OCI-LY3 (cell line): ENCODE results near the gene PRR16.
"Not testable (repeated sequence)": the region's sequence is repeated elsewhere in the genome, so short reads cannot be mapped to it uniquely, and the experiment has no call there.

Experiments used
- H2AFZ ChIP-seq: fragments of 200-600, 300-600 bp; shearing (Covaris generic); 2 replicates; pipeline ENCODE4 v1.6.0; 2014; ENCODE audit warnings: antibody characterized with exemption, low read depth, low read length
- H3K27ac ChIP-seq: fragments of 200-600, 300-600 bp; sonication (generic); 2 replicates; pipeline ENCODE4 v1.5.1; 2014; ENCODE audit warnings: mild to moderate bottlenecking, low read length, moderate library complexity, mixed read lengths
- H3K27me3 ChIP-seq: fragments of 200-600, 300-600 bp; sonication (generic); 2 replicates; pipeline ENCODE4 v1.6.1; 2014; ENCODE audit warnings: low read depth, low read length, mixed read lengths
- H3K36me3 ChIP-seq: fragments of 200-600, 300-600 bp; sonication (generic); replicated peaks from 2 replicates; pipeline ENCODE3; 2014; ENCODE audit warnings: low read depth, low read length, mixed read lengths
- H3K4me1 ChIP-seq: fragments of 300-600, 200-600 bp; sonication (generic); 2 replicates; pipeline ENCODE4 v1.6.1; 2014; ENCODE audit warnings: low read length, mixed read lengths
- H3K4me2 ChIP-seq: fragments of 200-600, 300-600 bp; sonication (generic); 2 replicates; pipeline ENCODE4 v1.6.1; 2014; ENCODE audit warnings: low read length, mixed read lengths
- H3K4me3 ChIP-seq: fragments of 300-600, 200-600 bp; sonication (generic); 2 replicates; pipeline ENCODE4 v1.5.1; 2014; ENCODE audit warnings: antibody characterized with exemption, mild to moderate bottlenecking, low read length, moderate library complexity
- H3K79me2 ChIP-seq: fragments of 300-600, 200-600 bp; shearing (Covaris generic); 2 replicates; pipeline ENCODE4 v1.6.1; 2014; ENCODE audit warnings: mild to moderate bottlenecking, low read length, mixed read lengths
- H3K9ac ChIP-seq: fragments of 300-600, 200-600 bp; shearing (Covaris generic); 2 replicates; pipeline ENCODE4 v1.6.0; 2014; ENCODE audit warnings: mild to moderate bottlenecking, low read length, moderate library complexity
- H3K9me3 ChIP-seq: fragments of 200-600, 300-600 bp; shearing (Covaris generic); 2 replicates; pipeline ENCODE4 v1.6.1; 2014; ENCODE audit warnings: low read length, mixed read lengths; ENCODE audit not compliant: insufficient read depth
- H4K20me1 ChIP-seq: fragments of 200-600, 300-600 bp; sonication (generic); 2 replicates; pipeline ENCODE4 v1.6.1; 2016; ENCODE audit warnings: low read length, mixed read lengths; ENCODE audit not compliant: insufficient read depth
- CTCF ChIP-seq: fragments of 200-600, 300-600 bp; sonication (generic); IDR thresholded peaks from 2 replicates; pipeline ENCODE4 v1.5.1; 2014; ENCODE audit warnings: antibody characterized with exemption, low read length, low read depth
- EZH2phosphoT487 ChIP-seq: fragments of 200-600 bp; shearing (Covaris generic); IDR thresholded peaks from 2 replicates; pipeline ENCODE4 v1.6.1; 2018; ENCODE audit warnings: antibody characterized with exemption, mixed run types, low read depth

Gene PRR16

GRCh38 chr5:120692325-120692724, 228.2 kb downstream of the PRR16 start:
- Histone ChIP-seq H3K9ac (no peak overlapping the region), H3K4me3 (no peak overlapping the region), H4K20me1 (no peaks in the 10 kb centered on the region), H3K27ac (no peak overlapping the region), H3K9me3 (no peaks in the 10 kb centered on the region), H3K4me2 (no peak overlapping the region), H3K36me3 (no peaks in the 10 kb centered on the region), H2AFZ (no peak overlapping the region), H3K4me1 (no peaks in the 10 kb centered on the region), H3K27me3 (no peaks in the 10 kb centered on the region), H3K79me2 (no peaks in the 10 kb centered on the region)
- no peak for TF ChIP-seq EZH2phosphoT487
- TF ChIP-seq CTCF = no peak

- H3K4me2 ChIP-seq = no peak overlapping the region
- H3K4me1 ChIP-seq = no peaks in the 10 kb centered on the region
- no peak overlapping the region for H2AFZ ChIP-seq
- H3K4me3 ChIP-seq = no peak overlapping the region
- H3K9ac ChIP-seq = no peak overlapping the region
- H3K27ac ChIP-seq = no peak overlapping the region
- TF ChIP-seq EZH2phosphoT487 (no peak), CTCF (no peak)
- H3K9me3 ChIP-seq = no peaks in the 10 kb centered on the region
- H3K36me3 ChIP-seq = no peaks in the 10 kb centered on the region
- H3K27me3 ChIP-seq = no peaks in the 10 kb centered on the region
- H4K20me1 ChIP-seq = no peaks in the 10 kb centered on the region
- H3K79me2 ChIP-seq = no peaks in the 10 kb centered on the region
Observed at GRCh38 chr5:120695368-120695880, 231.3 kb downstream of the PRR16 start.

- no peak for TF ChIP-seq CTCF
- no peak for TF ChIP-seq EZH2phosphoT487
- no peaks in the 10 kb centered on the region for H3K36me3 ChIP-seq
- no peak overlapping the region for H3K4me3 ChIP-seq
- no peak overlapping the region for H3K27ac ChIP-seq
- no peak overlapping the region for H2AFZ ChIP-seq
- H3K4me1 ChIP-seq = no peaks in the 10 kb centered on the region
- H3K4me2 ChIP-seq = no peak overlapping the region
- H3K9me3 ChIP-seq = no peaks in the 10 kb centered on the region
- no peaks in the 10 kb centered on the region for H4K20me1 ChIP-seq
- no peaks in the 10 kb centered on the region for H3K27me3 ChIP-seq
- no peak overlapping the region for H3K9ac ChIP-seq
- H3K79me2 ChIP-seq = no peaks in the 10 kb centered on the region
Observed at GRCh38 chr5:120697147-120697546, 233.0 kb downstream of the PRR16 start.

GRCh38 chr5:120697670-120698327, 233.7 kb downstream of the PRR16 start:
- not testable (repeated sequence) for H3K27me3 ChIP-seq, H3K36me3 ChIP-seq, H3K79me2 ChIP-seq, H4K20me1 ChIP-seq, H2AFZ ChIP-seq, H3K4me1 ChIP-seq, H3K4me2 ChIP-seq, H3K9ac ChIP-seq, H3K9me3 ChIP-seq, H3K4me3 ChIP-seq, H3K27ac ChIP-seq

- H2AFZ ChIP-seq, H3K4me2 ChIP-seq, H3K9me3 ChIP-seq, H3K4me3 ChIP-seq, H3K27me3 ChIP-seq, H3K79me2 ChIP-seq, H3K4me1 ChIP-seq, H3K9ac ChIP-seq, H3K36me3 ChIP-seq, H3K27ac ChIP-seq, H4K20me1 ChIP-seq: not testable (repeated sequence)
Observed at GRCh38 chr5:120700653-120701052, 236.6 kb downstream of the PRR16 start.

GRCh38 chr5:120702817-120703538, 238.9 kb downstream of the PRR16 start:
- H3K79me2 ChIP-seq, H3K27ac ChIP-seq, H3K4me2 ChIP-seq, H3K4me1 ChIP-seq, H3K9me3 ChIP-seq, H4K20me1 ChIP-seq, H2AFZ ChIP-seq, H3K36me3 ChIP-seq, H3K9ac ChIP-seq, H3K27me3 ChIP-seq, H3K4me3 ChIP-seq: not testable (repeated sequence)
